Loucy (cell line): ENCODE data around the gene PRAMEF2.

Source experiments
- EZH2phosphoT487 ChIP-seq: fragments of 200-600 bp; IDR thresholded peaks from 2 replicates; pipeline ENCODE4 v1.6.1; 2018; ENCODE audit warnings: antibody characterized with exemption, mild to moderate bottlenecking, moderate library complexity, borderline replicate concordance
- TF ChIP-seq, protein P1 (sequence below): fragments of 200-600 bp; sonication (generic); conservative IDR thresholded peaks from 2 replicates; pipeline ENCODE4 v1.5.1; 2014; ENCODE audit warnings: mild to moderate bottlenecking, antibody characterized with exemption, low read length

DNA sequence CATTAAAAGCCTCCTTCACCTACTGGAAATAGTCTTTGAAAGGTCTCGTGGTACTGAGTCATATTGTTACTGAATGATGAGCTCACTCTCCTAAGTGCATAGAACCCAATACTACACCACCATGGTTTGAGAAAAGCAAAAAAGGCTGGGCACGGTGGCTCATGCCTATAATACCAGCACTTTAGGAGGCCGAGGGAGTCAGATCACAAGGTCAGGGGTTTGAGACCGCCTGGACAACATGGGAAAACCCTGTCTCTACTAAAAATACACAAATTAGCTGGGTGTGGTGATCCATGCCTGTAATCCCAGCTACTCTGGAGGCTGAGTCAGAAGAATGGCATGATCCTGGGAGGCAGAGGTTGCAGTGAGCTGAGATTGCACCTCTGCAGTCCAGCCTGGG lies 5.1 kb upstream of the PRAMEF2 start:
- TF ChIP-seq, protein P1, sequence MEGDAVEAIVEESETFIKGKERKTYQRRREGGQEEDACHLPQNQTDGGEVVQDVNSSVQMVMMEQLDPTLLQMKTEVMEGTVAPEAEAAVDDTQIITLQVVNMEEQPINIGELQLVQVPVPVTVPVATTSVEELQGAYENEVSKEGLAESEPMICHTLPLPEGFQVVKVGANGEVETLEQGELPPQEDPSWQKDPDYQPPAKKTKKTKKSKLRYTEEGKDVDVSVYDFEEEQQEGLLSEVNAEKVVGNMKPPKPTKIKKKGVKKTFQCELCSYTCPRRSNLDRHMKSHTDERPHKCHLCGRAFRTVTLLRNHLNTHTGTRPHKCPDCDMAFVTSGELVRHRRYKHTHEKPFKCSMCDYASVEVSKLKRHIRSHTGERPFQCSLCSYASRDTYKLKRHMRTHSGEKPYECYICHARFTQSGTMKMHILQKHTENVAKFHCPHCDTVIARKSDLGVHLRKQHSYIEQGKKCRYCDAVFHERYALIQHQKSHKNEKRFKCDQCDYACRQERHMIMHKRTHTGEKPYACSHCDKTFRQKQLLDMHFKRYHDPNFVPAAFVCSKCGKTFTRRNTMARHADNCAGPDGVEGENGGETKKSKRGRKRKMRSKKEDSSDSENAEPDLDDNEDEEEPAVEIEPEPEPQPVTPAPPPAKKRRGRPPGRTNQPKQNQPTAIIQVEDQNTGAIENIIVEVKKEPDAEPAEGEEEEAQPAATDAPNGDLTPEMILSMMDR: no peak
- TF ChIP-seq EZH2phosphoT487: no peak
